HEK293 (cell line): Measurements from ENCODE around the gene MPPE1.

Experiments used
- CTCF ChIP-seq: fragments of 450-650 bp; formaldehyde crosslinking; IDR thresholded peaks from 2 replicates; pipeline ENCODE4 v1.5.1; 2016; ENCODE audit warnings: missing biosample characterization, missing genetic modification characterization
- SP7 ChIP-seq: fragments of 450-650 bp; formaldehyde crosslinking; IDR thresholded peaks from 2 replicates; pipeline ENCODE4 v1.5.1; 2016; ENCODE audit warnings: missing biosample characterization, missing genetic modification characterization
- ZNF157 ChIP-seq: fragments of 450-650 bp; formaldehyde crosslinking; IDR thresholded peaks from 2 replicates; pipeline ENCODE4 v1.5.1; 2016; ENCODE audit warnings: missing biosample characterization, missing genetic modification characterization
- ZNF548 ChIP-seq: fragments of 450-650 bp; formaldehyde crosslinking; IDR thresholded peaks from 2 replicates; pipeline ENCODE4 v1.5.1; 2016; ENCODE audit warnings: missing biosample characterization, missing genetic modification characterization
- ZNF639 ChIP-seq: fragments of 450-650 bp; formaldehyde crosslinking; IDR thresholded peaks from 2 replicates; pipeline ENCODE4 v1.5.1; 2016; ENCODE audit warnings: missing biosample characterization, missing genetic modification characterization
- ZNF670 ChIP-seq: fragments of 450-650 bp; formaldehyde crosslinking; IDR thresholded peaks from 2 replicates; pipeline ENCODE4 v1.5.1; 2016; ENCODE audit warnings: missing biosample characterization, missing genetic modification characterization, low read depth

GRCh38 chr18:11839556-11839955 lies 68.6 kb downstream of the MPPE1 start:
- TF ChIP-seq SP7 (tag by site-specific recombination) (no peak), ZNF548 (tag by site-specific recombination) (no peak), ZNF157 (tag by site-specific recombination) (no peak), ZNF670 (tag by site-specific recombination) (no peak), CTCF (tag by site-specific recombination) (no peak), ZNF639 (tag by site-specific recombination) (no peak)
